ENCODE data around the gene HELZ2. TPM values are rescaled to one million over a fixed set of nuclear protein-coding genes. Genes with fewer than 3 reads are reported as not detected.
A peak's percentile ranks its signal among the peaks of the same experiment; 100 is the strongest.

Gene HELZ2
- total and polyA plus RNA-seq, 2 donors from 2014 or later, result 3.2 to 40.7 TPM

- FAIRE-seq, result no peak
- intact Hi-C loops (cut with DNase I), result no loop called here
- no peaks in the 10 kb centered on the region for H3K4me1 ChIP-seq (ENCODE audit: control insufficient read depth in 2 of 3, insufficient read depth in 2 of 3, low read depth in 1 of 3, low read length in 3 of 3)
- TF ChIP-seq CTCF (IDR thresholded peaks at IDR 0.05; ENCODE audit: borderline replicate concordance, extremely low read depth, insufficient read depth), result no peak
- no peaks in the 10 kb centered on the region for H3K9me3 ChIP-seq (ENCODE audit: control insufficient read depth in 2 of 3, insufficient read depth in 1 of 3, low read length in 3 of 3)
- H3K9ac ChIP-seq (ENCODE audit: low read length in 3 of 3), result no peak overlapping the region
- no peak overlapping the region for H3K27ac ChIP-seq (ENCODE audit: low read depth in 2 of 2, low read length in 2 of 2)
- no peaks in the 10 kb centered on the region for H3K27me3 ChIP-seq (ENCODE audit: control insufficient read depth, insufficient read depth, low read length)
- peaks cover 0 to 26% (median 10%) of the 10 kb centered on the region in 3 donors for H3K36me3 ChIP-seq (ENCODE audit: control insufficient read depth in 2 of 3, insufficient read depth in 3 of 3, low read length in 3 of 3)
- peak in 1 of 5 donors; percentile 66 for DNase-seq
- no peak overlapping the region for H3K4me3 ChIP-seq (ENCODE audit: low read length in 3 of 3)
These were observed 17.8 kb upstream of the HELZ2 start for GRCh38 chr20:63591786-63592355.

- H3K4me1 ChIP-seq (ENCODE audit: control insufficient read depth in 2 of 3, insufficient read depth in 2 of 3, low read depth in 1 of 3, low read length in 3 of 3), result no peaks in the 10 kb centered on the region
- no peak overlapping the region for H3K27ac ChIP-seq (ENCODE audit: low read depth in 2 of 2, low read length in 2 of 2)
- no peak overlapping the region for H3K9ac ChIP-seq (ENCODE audit: low read length in 3 of 3)
- DNase-seq (no peak), FAIRE-seq (no peak)
- H3K4me3 ChIP-seq (ENCODE audit: low read length in 3 of 3), result no peak overlapping the region
- no peaks in the 10 kb centered on the region for H3K9me3 ChIP-seq (ENCODE audit: control insufficient read depth in 2 of 3, insufficient read depth in 1 of 3, low read length in 3 of 3)
- TF ChIP-seq CTCF (IDR thresholded peaks at IDR 0.05; ENCODE audit: borderline replicate concordance, extremely low read depth, insufficient read depth), result no peak
- intact Hi-C loops (cut with DNase I), result no loop called here
- no peaks in the 10 kb centered on the region for H3K27me3 ChIP-seq (ENCODE audit: control insufficient read depth, insufficient read depth, low read length)
- peaks cover 0 to 26% (median 10%) of the 10 kb centered on the region in 3 donors for H3K36me3 ChIP-seq (ENCODE audit: control insufficient read depth in 2 of 3, insufficient read depth in 3 of 3, low read length in 3 of 3)
These were observed 17.1 kb upstream of the HELZ2 start for GRCh38 chr20:63591147-63591533.

GRCh38 chr20:63590218-63591146 is 16.4 kb upstream of the HELZ2 start:
- Histone ChIP-seq H3K27me3 (ENCODE audit: control insufficient read depth, insufficient read depth, low read length) (no peaks in the 10 kb centered on the region), H3K4me1 (ENCODE audit: control insufficient read depth in 2 of 3, insufficient read depth in 2 of 3, low read depth in 1 of 3, low read length in 3 of 3) (no peaks in the 10 kb centered on the region), H3K9me3 (ENCODE audit: control insufficient read depth in 2 of 3, insufficient read depth in 1 of 3, low read length in 3 of 3) (no peaks in the 10 kb centered on the region), H3K36me3 (ENCODE audit: control insufficient read depth in 2 of 3, insufficient read depth in 3 of 3, low read length in 3 of 3) (peaks cover 0 to 26% (median 10%) of the 10 kb centered on the region in 3 donors), H3K9ac (ENCODE audit: low read length in 3 of 3) (no peak overlapping the region), H3K27ac (ENCODE audit: low read depth in 2 of 2, low read length in 2 of 2) (no peak overlapping the region), H3K4me3 (ENCODE audit: low read length in 3 of 3) (no peak overlapping the region)
- intact Hi-C loops (cut with DNase I), result no loop called here
- TF ChIP-seq CTCF (IDR thresholded peaks at IDR 0.05; ENCODE audit: borderline replicate concordance, extremely low read depth, insufficient read depth), result no peak
- peak in 1 of 5 donors; percentile 76 for DNase-seq
- FAIRE-seq, result no peak
